HG03460 (cell line): ENCODE data around the gene SF3A2.
"Not testable (repeated sequence)": the region's sequence is repeated elsewhere in the genome, so short reads cannot be mapped to it uniquely, and the experiment has no call there.

Source experiments
- ATAC-seq: cut with Tn5 transposase; IDR thresholded peaks from one replicate; pipeline ENCODE4 v1.9.1; 2021; ENCODE audit not compliant: unreplicated experiment

The SF3A2 gene

GRCh38 chr19:2236314-2237050 lies at the start of gene SF3A2, which contains the start of gene PLEKHJ1:
Gene SF3A2, plus strand, starts transcription at chr19:2236824. Its CDS starts 6,595 bp downstream, at chr19:2243419.
Gene PLEKHJ1, minus strand, starts transcription at chr19:2236329. Its CDS starts 81 bp downstream, at chr19:2236248.
- peak; percentile 61 for ATAC-seq

GRCh38 chr19:2187159-2187558 lies 49.5 kb upstream of the SF3A2 start:
- ATAC-seq, result no peak

GRCh38 chr19:2188708-2189385 lies 47.8 kb upstream of the SF3A2 start:
- ATAC-seq, result no peak

GRCh38 chr19:2189880-2190279 lies 46.7 kb upstream of the SF3A2 start:
- no peak for ATAC-seq

GRCh38 chr19:2190848-2191455 lies 45.7 kb upstream of the SF3A2 start:
- no peak for ATAC-seq

GRCh38 chr19:2191456-2192310 lies 44.9 kb upstream of the SF3A2 start:
- ATAC-seq, result no peak

- ATAC-seq, result no peak
Measured at GRCh38 chr19:2192862-2193261, 43.8 kb upstream of the SF3A2 start.

- ATAC-seq, result no peak
Measured at GRCh38 chr19:2193807-2194206, 42.8 kb upstream of the SF3A2 start.

GRCh38 chr19:2194513-2195078 lies 42.0 kb upstream of the SF3A2 start:
- ATAC-seq, result no peak

GRCh38 chr19:2195361-2195760 lies 41.3 kb upstream of the SF3A2 start:
- ATAC-seq, result no peak

GRCh38 chr19:2195914-2196313 lies 40.7 kb upstream of the SF3A2 start:
- no peak for ATAC-seq

- no peak for ATAC-seq
Measured at GRCh38 chr19:2197270-2197669, 39.4 kb upstream of the SF3A2 start.

- ATAC-seq, result no peak
Measured at GRCh38 chr19:2198317-2198716, 38.3 kb upstream of the SF3A2 start.

- no peak for ATAC-seq
Measured at GRCh38 chr19:2199215-2199614, 37.4 kb upstream of the SF3A2 start.

GRCh38 chr19:2199861-2200623 lies 36.6 kb upstream of the SF3A2 start:
- no peak for ATAC-seq

- not testable (repeated sequence) for ATAC-seq
Measured at GRCh38 chr19:2200624-2201294, 35.9 kb upstream of the SF3A2 start.

GRCh38 chr19:2201473-2202148 lies 35.0 kb upstream of the SF3A2 start:
- no peak for ATAC-seq

GRCh38 chr19:2202366-2202765 lies 34.3 kb upstream of the SF3A2 start:
- no peak for ATAC-seq

GRCh38 chr19:2207008-2207407 lies 29.6 kb upstream of the SF3A2 start:
- ATAC-seq, result no peak
